SU-DHL-6 (cell line): ENCODE results near the gene TRMT10B.
"Not testable (repeated sequence)": the region's sequence is repeated elsewhere in the genome, so short reads cannot be mapped to it uniquely, and the experiment has no call there.

Experiments used
- H2AFZ ChIP-seq: fragments of 200-600 bp; sonication (generic); 2 replicates; pipeline ENCODE4 v1.6.1; 2014; ENCODE audit warnings: low read depth, mild to moderate bottlenecking, moderate library complexity, mixed read lengths, antibody characterized with exemption, low read length; ENCODE audit not compliant: severe bottlenecking
- H3F3A ChIP-seq: fragments of 200-600 bp; shearing (Covaris generic); 2 replicates; pipeline ENCODE4 v1.6.0; 2016; ENCODE audit warnings: antibody characterized with exemption, mild to moderate bottlenecking; ENCODE audit not compliant: insufficient read depth
- H3K27ac ChIP-seq: fragments of 200-600 bp; sonication (generic); 2 replicates; pipeline ENCODE4 v1.5.1; 2016; ENCODE audit warnings: low read depth, mild to moderate bottlenecking, low read length, moderate library complexity, mixed read lengths
- H3K27me3 ChIP-seq: fragments of 200-600 bp; sonication (generic), shearing (Covaris generic); 2 replicates; pipeline ENCODE4 v1.6.0; 2014; ENCODE audit warnings: mild to moderate bottlenecking, low read length
- H3K36me3 ChIP-seq: fragments of 200-600 bp; sonication (generic); 2 replicates; pipeline ENCODE4 v1.6.1; 2014; ENCODE audit warnings: mild to moderate bottlenecking, low read length, mixed read lengths
- H3K4me2 ChIP-seq: fragments of 300-600, 200-600 bp; shearing (Covaris generic), sonication (generic); 2 replicates; pipeline ENCODE4 v1.6.0; 2014; ENCODE audit warnings: low read length, low read depth, mild to moderate bottlenecking; ENCODE audit not compliant: poor library complexity, severe bottlenecking
- H3K4me3 ChIP-seq: fragments of 200-600 bp; sonication (generic); 2 replicates; pipeline ENCODE4 v1.5.1; 2014; ENCODE audit warnings: antibody characterized with exemption, low read length, mild to moderate bottlenecking, mixed read lengths; ENCODE audit not compliant: insufficient read depth, poor library complexity, severe bottlenecking
- H3K79me2 ChIP-seq: fragments of 200-600 bp; sonication (generic); 2 replicates; pipeline ENCODE4 v1.6.1; 2014; ENCODE audit warnings: mild to moderate bottlenecking, low read length, moderate library complexity; ENCODE audit not compliant: insufficient read depth
- H3K9ac ChIP-seq: fragments of 200-600 bp; sonication (generic); 2 replicates; pipeline ENCODE4 v1.7.0; 2014; ENCODE audit warnings: mild to moderate bottlenecking, low read length
- H3K9me2 ChIP-seq: fragments of 200-600 bp; sonication (generic); replicated peaks from 2 replicates; pipeline ENCODE4 v1.6.1; 2014; ENCODE audit warnings: low read length; ENCODE audit not compliant: insufficient read depth
- H3K9me3 ChIP-seq: fragments of 200-600 bp; sonication (generic); 2 replicates; pipeline ENCODE4 v1.6.1; 2014; ENCODE audit warnings: low read length, mixed read lengths; ENCODE audit not compliant: insufficient read depth
- H4K20me1 ChIP-seq: fragments of 200-600 bp; sonication (generic); 2 replicates; pipeline ENCODE4 v1.6.1; 2014; ENCODE audit warnings: low read depth, mild to moderate bottlenecking, antibody characterized with exemption, low read length, moderate library complexity, mixed read lengths
- EZH2phosphoT487 ChIP-seq: fragments of 200-600 bp; sonication (generic), shearing (Covaris generic); conservative IDR thresholded peaks from 2 replicates; pipeline ENCODE4 v1.6.1; 2018; ENCODE audit warnings: mild to moderate bottlenecking, antibody characterized with exemption, low read length, moderate library complexity, mixed read lengths
- TF ChIP-seq, protein P1 (sequence below): fragments of 200-600 bp; sonication (generic); IDR thresholded peaks from one replicate; pipeline ENCODE4 v1.5.1; 2017; ENCODE audit warnings: antibody characterized with exemption, mild to moderate bottlenecking, low read length, moderate library complexity; ENCODE audit not compliant: insufficient read depth, poor library complexity, severe bottlenecking

Gene TRMT10B

GRCh38 chr9:37818849-37819248 lies 65.2 kb downstream of the TRMT10B start:
- no peak overlapping the region for H3K27ac ChIP-seq

GRCh38 chr9:37820142-37820541 lies 66.5 kb downstream of the TRMT10B start:
- Histone ChIP-seq H3K9ac (no peak overlapping the region), H3K9me3 (no peaks in the 10 kb centered on the region), H3K36me3 (peaks cover 40% of the 10 kb centered on the region), H3K4me3 (no peak overlapping the region), H3F3A (no peaks in the 10 kb centered on the region; the same call in 1 of the 2 replicates), H3K4me2 (no peak overlapping the region), H3K27ac (no peak overlapping the region), H3K27me3 (no peaks in the 10 kb centered on the region), H4K20me1 (peaks cover 7% of the 10 kb centered on the region; the same call in 1 of the 2 replicates), H3K79me2 (0 out of 2 replicates have a peak, but pooled peaks cover 3% of the 10 kb centered on the region), H3K9me2 (no peaks in the 10 kb centered on the region), H2AFZ (no peak overlapping the region)
- TF ChIP-seq, protein P1, sequence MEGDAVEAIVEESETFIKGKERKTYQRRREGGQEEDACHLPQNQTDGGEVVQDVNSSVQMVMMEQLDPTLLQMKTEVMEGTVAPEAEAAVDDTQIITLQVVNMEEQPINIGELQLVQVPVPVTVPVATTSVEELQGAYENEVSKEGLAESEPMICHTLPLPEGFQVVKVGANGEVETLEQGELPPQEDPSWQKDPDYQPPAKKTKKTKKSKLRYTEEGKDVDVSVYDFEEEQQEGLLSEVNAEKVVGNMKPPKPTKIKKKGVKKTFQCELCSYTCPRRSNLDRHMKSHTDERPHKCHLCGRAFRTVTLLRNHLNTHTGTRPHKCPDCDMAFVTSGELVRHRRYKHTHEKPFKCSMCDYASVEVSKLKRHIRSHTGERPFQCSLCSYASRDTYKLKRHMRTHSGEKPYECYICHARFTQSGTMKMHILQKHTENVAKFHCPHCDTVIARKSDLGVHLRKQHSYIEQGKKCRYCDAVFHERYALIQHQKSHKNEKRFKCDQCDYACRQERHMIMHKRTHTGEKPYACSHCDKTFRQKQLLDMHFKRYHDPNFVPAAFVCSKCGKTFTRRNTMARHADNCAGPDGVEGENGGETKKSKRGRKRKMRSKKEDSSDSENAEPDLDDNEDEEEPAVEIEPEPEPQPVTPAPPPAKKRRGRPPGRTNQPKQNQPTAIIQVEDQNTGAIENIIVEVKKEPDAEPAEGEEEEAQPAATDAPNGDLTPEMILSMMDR = no peak
- no peak for TF ChIP-seq EZH2phosphoT487

More at GRCh38 chr9:37818849-37819248, 65.2 kb downstream of the TRMT10B start:
- Histone ChIP-seq H3K36me3 (peaks cover 29% of the 10 kb centered on the region), H3K79me2 (0 out of 2 replicates have a peak, but pooled peaks cover 8% of the 10 kb centered on the region), H3K4me2 (no peak overlapping the region), H4K20me1 (peaks cover 10% of the 10 kb centered on the region; the same call in 1 of the 2 replicates), H3F3A (peaks cover 3% of the 10 kb centered on the region; the same call in 1 of the 2 replicates), H3K9ac (no peak overlapping the region), H3K9me3 (no peaks in the 10 kb centered on the region), H3K9me2 (no peaks in the 10 kb centered on the region), H3K4me3 (no peak overlapping the region), H3K27me3 (no peaks in the 10 kb centered on the region), H2AFZ (no peak overlapping the region)
- no peak for TF ChIP-seq EZH2phosphoT487
- TF ChIP-seq, protein P1 = no peak

DNA sequence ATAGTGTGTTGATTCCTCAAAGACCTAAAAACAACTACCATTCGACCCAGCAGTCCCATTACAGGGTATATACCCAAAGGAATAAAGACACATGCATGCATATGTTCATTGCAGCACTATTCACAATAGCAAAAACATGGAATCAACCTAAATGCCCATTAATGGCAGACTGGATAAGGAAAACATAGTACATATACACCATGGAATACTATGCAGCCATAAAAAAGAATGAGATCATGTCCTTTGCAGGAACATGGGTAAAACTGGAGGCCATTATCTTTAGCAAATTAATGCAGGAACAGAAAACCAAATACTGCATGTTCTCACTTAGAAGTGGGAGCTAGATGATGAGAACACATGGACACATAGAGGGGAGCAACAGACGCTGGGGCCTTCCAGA lies 71.6 kb downstream of the TRMT10B start:
- H3K4me2 ChIP-seq, H4K20me1 ChIP-seq, H3K9me3 ChIP-seq, H3F3A ChIP-seq, H2AFZ ChIP-seq, H3K79me2 ChIP-seq, H3K27me3 ChIP-seq, H3K9me2 ChIP-seq, H3K4me3 ChIP-seq, H3K27ac ChIP-seq, H3K9ac ChIP-seq: not testable (repeated sequence)
- H3K36me3 ChIP-seq = peaks cover 32% of the 10 kb centered on the region

DNA sequence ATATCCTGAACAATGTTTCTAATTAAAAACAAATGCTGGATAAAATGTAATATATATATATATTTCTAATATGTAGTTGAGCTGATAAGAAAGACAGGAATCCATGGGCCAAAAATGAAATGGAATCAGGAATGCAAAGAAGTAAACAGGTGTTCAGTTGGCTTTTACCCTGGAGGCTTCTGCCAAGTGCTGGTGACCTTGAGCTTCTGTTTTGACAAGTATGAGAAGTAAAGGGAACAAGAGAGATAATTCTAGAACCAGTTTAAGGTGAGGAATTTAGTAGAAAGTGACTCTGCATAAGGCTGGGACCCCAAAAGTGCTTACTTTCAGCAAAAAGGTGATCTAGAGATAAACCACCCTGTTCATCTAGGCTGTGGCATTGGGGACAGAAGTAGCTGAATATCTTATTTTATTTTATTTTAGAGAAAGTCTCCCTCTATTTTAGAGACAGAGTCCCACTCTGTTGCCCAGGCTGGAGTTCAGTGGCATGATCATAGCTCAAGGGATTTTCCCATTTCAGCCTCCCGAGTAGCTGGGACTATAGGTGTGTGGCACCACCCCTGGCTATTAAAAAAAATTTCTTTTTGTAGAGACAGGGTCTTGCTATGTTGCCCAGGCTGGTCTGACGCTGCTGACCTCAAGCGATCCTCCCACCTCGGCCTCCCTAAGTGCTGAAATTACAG lies 74.0 kb downstream of the TRMT10B start:
- Histone ChIP-seq H3K36me3 (peaks cover 23% of the 10 kb centered on the region), H3K9me3 (no peaks in the 10 kb centered on the region), H3K4me2 (no peak overlapping the region), H2AFZ (no peak overlapping the region), H3K27me3 (no peaks in the 10 kb centered on the region), H3K79me2 (no peaks in the 10 kb centered on the region), H3K9ac (no peak overlapping the region), H3F3A (peaks cover 4% of the 10 kb centered on the region; the same call in 1 of the 2 replicates), H3K9me2 (no peaks in the 10 kb centered on the region), H4K20me1 (no peaks in the 10 kb centered on the region), H3K27ac (no peak overlapping the region), H3K4me3 (no peak overlapping the region)
- TF ChIP-seq, protein P1 = no peak
- TF ChIP-seq EZH2phosphoT487 = no peak
